A549 (cell line): Measurements from ENCODE around the gene CNTF. TPM values are rescaled to one million over a fixed set of nuclear protein-coding genes. Genes with fewer than 3 reads are reported as not detected.

ENCODE experiments used
- ATAC-seq, 2 experiments: fragments of 200-7000 bp in 1 of 2; fragments of >200 bp in 1 of 2; cut with Nextera tagmentation in 1 of 2; cut with Tn5 transposase in 1 of 2; 3 replicates each; pipeline versions ENCODE4 v1.8.0 to v1.9.1; 2018 to 2020; ENCODE audit warnings: mild to moderate bottlenecking in 1 of 2, moderate library complexity in 1 of 2
- CTCF ChIA-PET: fragments of 300-600 bp; sonication (Branson Sonifier 250); formaldehyde crosslinking; extraction: SDS; loops from one replicate; lab custom pipeline; 2021; ENCODE audit warnings: antibody characterized with exemption, inconsistent platforms; lab: Yijun Ruan, JAX
- POLR2A ChIA-PET: fragments of 350-600 bp; formaldehyde crosslinking; extraction: SDS; loops from one replicate; lab custom pipeline; 2021; ENCODE audit warnings: antibody characterized with exemption, inconsistent platforms; lab: Yijun Ruan, JAX
- DNase-seq, 2 experiments: peaks; one replicate each; pipeline versions ENCODE4 v3.0.0 to v3.0.0-alpha.2; 2011 to 2016; ENCODE audit warnings: low read depth in 1 of 2, low spot score in 1 of 2
- FAIRE-seq: peaks from 2 replicates; lab custom pipeline; 2011; peaks lifted over from hg19 to GRCh38; lab: Jason Lieb, UNC
- H3K27ac ChIP-seq, 2 experiments: fragments of >200 bp; sonication (Bioruptor Twin); formaldehyde crosslinking; 3 replicates each; pipeline ENCODE4 v1.5.1; 2016 to 2017
- H3K4me1 ChIP-seq: fragments of >200 bp; sonication (Bioruptor Twin); formaldehyde crosslinking; 3 replicates; pipeline ENCODE4 v1.6.1; 2016
- H3K4me2 ChIP-seq: fragments of >200 bp; sonication (Bioruptor Twin); formaldehyde crosslinking; 3 replicates; pipeline ENCODE4 v1.6.1; 2016
- H3K4me3 ChIP-seq: fragments of >200 bp; sonication (Bioruptor Twin); formaldehyde crosslinking; 3 replicates; pipeline ENCODE4 v1.5.1; 2016
- H3K9me3 ChIP-seq: fragments of >200 bp; sonication (Bioruptor Twin); formaldehyde crosslinking; 3 replicates; pipeline ENCODE4 v1.6.1; 2016
- BCL3 ChIP-seq: fragments of >200 bp; sonication (Bioruptor Twin); formaldehyde crosslinking; IDR thresholded peaks from 3 replicates; pipeline ENCODE4 v1.6.1; 2016
- CTCF ChIP-seq: fragments of >200 bp; sonication (Bioruptor Twin); formaldehyde crosslinking; IDR thresholded peaks from 3 replicates; pipeline ENCODE4 v1.5.1; 2016
- ELK1 ChIP-seq: fragments of 150-350 bp; IDR thresholded peaks from 2 replicates; pipeline ENCODE4 v1.6.1; 2014; ENCODE audit warnings: low read depth, mild to moderate bottlenecking, low read length
- ESRRA ChIP-seq: fragments of 150-350 bp; IDR thresholded peaks from 2 replicates; pipeline ENCODE4 v1.6.1; 2014; ENCODE audit warnings: mild to moderate bottlenecking, low read length, borderline replicate concordance
- HDAC2 ChIP-seq: fragments of 200-600 bp; sonication (generic); IDR thresholded peaks from 2 replicates; pipeline ENCODE4 v1.6.1; 2016
- HEYL ChIP-seq: fragments of 250-450 bp; sonication (Bioruptor Pico); IDR thresholded peaks from 2 replicates; pipeline ENCODE4 v1.8.0; 2021; ENCODE audit warnings: mild to moderate bottlenecking, moderate library complexity
- HOXA7 ChIP-seq: fragments of 250-450 bp; sonication (Bioruptor Pico); IDR thresholded peaks from 2 replicates; pipeline ENCODE4 v1.5.0; 2020; ENCODE audit warnings: mild to moderate bottlenecking, moderate library complexity
- HOXB5 ChIP-seq: fragments of 250-450 bp; sonication (Bioruptor Pico); IDR thresholded peaks from 2 replicates; pipeline ENCODE4 v1.5.0; 2020; ENCODE audit warnings: mild to moderate bottlenecking, moderate library complexity
- JUN ChIP-seq, 2 experiments: fragments of >200 bp; sonication (Bioruptor Twin); formaldehyde crosslinking; IDR thresholded peaks; 2 replicates in 1 of 2; 3 replicates in 1 of 2; pipeline ENCODE4 v1.6.1; 2016 to 2017
- MAFK ChIP-seq: fragments of 450-650 bp; IDR thresholded peaks from 2 replicates; pipeline ENCODE4 v1.6.1; 2014; ENCODE audit not compliant: partially characterized antibody
- MAX ChIP-seq: IDR thresholded peaks from 2 replicates; pipeline ENCODE4 v1.6.1; 2012
- MAZ ChIP-seq: fragments of 150-350 bp; IDR thresholded peaks from 2 replicates; pipeline ENCODE4 v1.6.1; 2014; ENCODE audit warnings: antibody characterized with exemption, low read depth, low read length, borderline replicate concordance
- NPAS2 ChIP-seq: fragments of 250-450 bp; sonication (Bioruptor Pico); IDR thresholded peaks from 2 replicates; pipeline ENCODE4 v1.8.0; 2022; ENCODE audit warnings: mild to moderate bottlenecking, moderate library complexity, borderline replicate concordance
- PHF8 ChIP-seq: fragments of 200-600 bp; sonication (generic); IDR thresholded peaks from 2 replicates; pipeline ENCODE4 v1.6.1; 2016; ENCODE audit warnings: low read depth, mild to moderate bottlenecking, antibody characterized with exemption, moderate library complexity, borderline replicate concordance
- RAD21 ChIP-seq, 2 experiments: fragments of >200 bp in 1 of 2; sonication (Bioruptor Twin) in 1 of 2; formaldehyde crosslinking in 1 of 2; IDR thresholded peaks in 1 of 2; conservative IDR thresholded peaks in 1 of 2; 2 replicates in 1 of 2; 3 replicates in 1 of 2; pipeline ENCODE4 v1.6.1; 2012 to 2018; ENCODE audit warnings: inconsistent platforms in 1 of 2
- SMC3 ChIP-seq: fragments of >200 bp; sonication (Bioruptor Twin); formaldehyde crosslinking; IDR thresholded peaks from 3 replicates; pipeline ENCODE4 v1.6.1; 2018; ENCODE audit warnings: inconsistent platforms
- TP53 ChIP-seq: fragments of 250-450 bp; sonication (Bioruptor Pico); IDR thresholded peaks from 2 replicates; pipeline ENCODE4 v1.5.0; 2021; ENCODE audit warnings: mild to moderate bottlenecking, moderate library complexity
- USF2 ChIP-seq: fragments of 450-650 bp; IDR thresholded peaks from 2 replicates; pipeline ENCODE4 v1.6.1; 2014; ENCODE audit warnings: antibody characterized with exemption
- ZC3H11A ChIP-seq: fragments of 450-650 bp; IDR thresholded peaks from 2 replicates; pipeline ENCODE4 v1.6.1; 2014; ENCODE audit warnings: antibody characterized with exemption, mild to moderate bottlenecking
- ZNF302 ChIP-seq: fragments of 250-450 bp; sonication (Bioruptor Pico); IDR thresholded peaks from 2 replicates; pipeline ENCODE4 v1.9.0; 2021; ENCODE audit warnings: inconsistent platforms, mild to moderate bottlenecking, moderate library complexity
- WGBS: methylation state at CpG from one replicate; pipeline ENCODE4 v1.1.6; 2017; ENCODE audit errors: missing lambda C conversion rate; 5-methylcytosine and 5-hydroxymethylcytosine counted together
- polyA plus RNA-seq, 4 experiments: library from polyadenylated mRNA; depleted of rRNA in 3 of 4; stranded (reverse); fragments of >200 nt; fragmentation: RNase III in 1 of 4; extraction: RNeasy Plus Mini Kit Qiagen cat#74134 plus additional on column Dnase treatment in 1 of 4; gene quantifications; 2 replicates in 3 of 4; 3 replicates in 1 of 4; pipeline ENCODE4 v1.2.3, GENCODE V29; 2011 to 2017

Gene CNTF
- polyA plus RNA-seq, 2 of the 4 experiments (the other 2 are of a cell fraction) = 1.3 TPM

- H3K4me3 ChIP-seq = no peak overlapping the region
- CTCF ChIA-PET = interaction anchor here (0.7 to 4.9 kb wide), 12 partner anchors 11 to 518 kb away, joined by 3 to 36 read pairs (median 7); no protein-coding TSS in a partner anchor
- POLR2A ChIA-PET = no interaction called here
- H3K4me2 ChIP-seq = no peak overlapping the region
- TF ChIP-seq SMC3 = no peak
- TF ChIP-seq BCL3 = no peak
- TF ChIP-seq HEYL (CRISPR knock-in tag) = no peak
- TF ChIP-seq ZC3H11A = no peak
- no peak for TF ChIP-seq HOXB5
- no peak for TF ChIP-seq HDAC2
- TF ChIP-seq PHF8 = no peak
- FAIRE-seq (no peak), ATAC-seq (no peak), DNase-seq (no peak)
- no peaks in the 10 kb centered on the region for H3K9me3 ChIP-seq
- 26% methylated on average over 2 of the region's 2 CpGs for WGBS
- H3K27ac ChIP-seq = no peak overlapping the region
- no peaks in the 10 kb centered on the region for H3K4me1 ChIP-seq
Observed at GRCh38 chr11:58652726-58653280, 30.3 kb downstream of the CNTF start.

- peaks cover 4% of the 10 kb centered on the region; the same call in 1 of the 3 replicates for H3K4me1 ChIP-seq
- CTCF ChIA-PET = interaction anchor here (0.8 to 4.9 kb wide), 15 partner anchors 15 to 517 kb away, joined by 3 to 36 read pairs (median 5); no protein-coding TSS in a partner anchor
- TF ChIP-seq TP53 (CRISPR knock-in tag) (no peak), MAZ (no peak), CTCF (peak; percentile 87), HOXA7 (no peak), RAD21 (conservative IDR thresholded peaks at IDR 0.05 in 1 of 2, IDR thresholded peaks at IDR 0.05 in 1 of 2) (peak; percentile 71 to 72), NPAS2 (CRISPR knock-in tag) (no peak), USF2 (peak; percentile 46; the same call in 1 of the 2 replicates), MAX (peak; percentile 75), ELK1 (no peak), JUN (IDR thresholded peaks at IDR 0.05) (no peak), MAFK (no peak), HEYL (CRISPR knock-in tag) (no peak), SMC3 (peak; percentile 83), ZNF302 (no peak), ESRRA (no peak)
- TF ChIP-seq, all 56 proteins: peak for 5
- Histone ChIP-seq H3K4me2 (peak overlapping the region; percentile 36; the same call in 2 of the 3 replicates), H3K27ac (no peak overlapping the region), H3K9me3 (no peaks in the 10 kb centered on the region), H3K4me3 (no peak overlapping the region)
- FAIRE-seq = no peak
- peak; percentile 67 to 77 for DNase-seq
- WGBS = 18% methylated on average over 12 of the region's 12 CpGs
- peak; percentile 98 to 100 for ATAC-seq
- POLR2A ChIA-PET = no interaction called here
Observed at GRCh38 chr11:58654079-58654907, 31.8 kb downstream of the CNTF start.
